ENCODE data around the gene MRPS11. TPM values are rescaled to one million over a fixed set of nuclear protein-coding genes. Genes with fewer than 3 reads are reported as not detected.

Gene MRPS11
- polyA plus RNA-seq, 1 experiment, result 55.6 TPM

DNA sequence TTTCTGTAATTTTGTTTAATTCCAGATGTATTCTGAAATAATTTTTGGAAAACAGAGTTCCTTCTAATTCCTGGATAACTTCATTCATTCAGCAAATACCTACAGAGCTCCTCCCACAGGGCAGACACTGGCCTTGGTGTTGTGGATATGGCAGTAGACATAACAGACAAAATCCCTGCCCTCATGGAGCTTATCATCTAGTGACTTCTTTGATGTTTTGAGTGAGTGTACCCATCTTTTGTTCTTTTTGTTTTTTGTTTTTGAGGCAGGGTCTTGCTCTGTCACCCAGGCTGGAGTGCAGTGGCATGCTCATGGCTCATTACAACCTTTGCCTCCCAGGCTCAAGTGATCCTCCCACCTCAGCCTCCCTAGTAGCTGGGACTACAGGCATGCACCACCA, 57.9 kb downstream of the MRPS11 start:
- ChIA-PET CTCF (no interaction called here), POLR2A (no interaction called here)
- Histone ChIP-seq H3K27me3 (ENCODE audit: control insufficient read depth, insufficient read depth, low read length) (no peaks in the 10 kb centered on the region), H3K4me3 (ENCODE audit: low read depth, low read length) (no peak overlapping the region), H3K9me3 (ENCODE audit: control insufficient read depth, insufficient read depth, low read length) (no peaks in the 10 kb centered on the region; the same call in 1 of the 2 replicates), H3K27ac (ENCODE audit: low read depth, low read length) (no peak overlapping the region)
- DNase-seq (ENCODE audit: low read depth, low spot score), result no peak
- TF ChIP-seq, protein P1, sequence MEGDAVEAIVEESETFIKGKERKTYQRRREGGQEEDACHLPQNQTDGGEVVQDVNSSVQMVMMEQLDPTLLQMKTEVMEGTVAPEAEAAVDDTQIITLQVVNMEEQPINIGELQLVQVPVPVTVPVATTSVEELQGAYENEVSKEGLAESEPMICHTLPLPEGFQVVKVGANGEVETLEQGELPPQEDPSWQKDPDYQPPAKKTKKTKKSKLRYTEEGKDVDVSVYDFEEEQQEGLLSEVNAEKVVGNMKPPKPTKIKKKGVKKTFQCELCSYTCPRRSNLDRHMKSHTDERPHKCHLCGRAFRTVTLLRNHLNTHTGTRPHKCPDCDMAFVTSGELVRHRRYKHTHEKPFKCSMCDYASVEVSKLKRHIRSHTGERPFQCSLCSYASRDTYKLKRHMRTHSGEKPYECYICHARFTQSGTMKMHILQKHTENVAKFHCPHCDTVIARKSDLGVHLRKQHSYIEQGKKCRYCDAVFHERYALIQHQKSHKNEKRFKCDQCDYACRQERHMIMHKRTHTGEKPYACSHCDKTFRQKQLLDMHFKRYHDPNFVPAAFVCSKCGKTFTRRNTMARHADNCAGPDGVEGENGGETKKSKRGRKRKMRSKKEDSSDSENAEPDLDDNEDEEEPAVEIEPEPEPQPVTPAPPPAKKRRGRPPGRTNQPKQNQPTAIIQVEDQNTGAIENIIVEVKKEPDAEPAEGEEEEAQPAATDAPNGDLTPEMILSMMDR (IDR thresholded peaks at IDR 0.05; ENCODE audit: low read depth, low read length), result no peak

DNA sequence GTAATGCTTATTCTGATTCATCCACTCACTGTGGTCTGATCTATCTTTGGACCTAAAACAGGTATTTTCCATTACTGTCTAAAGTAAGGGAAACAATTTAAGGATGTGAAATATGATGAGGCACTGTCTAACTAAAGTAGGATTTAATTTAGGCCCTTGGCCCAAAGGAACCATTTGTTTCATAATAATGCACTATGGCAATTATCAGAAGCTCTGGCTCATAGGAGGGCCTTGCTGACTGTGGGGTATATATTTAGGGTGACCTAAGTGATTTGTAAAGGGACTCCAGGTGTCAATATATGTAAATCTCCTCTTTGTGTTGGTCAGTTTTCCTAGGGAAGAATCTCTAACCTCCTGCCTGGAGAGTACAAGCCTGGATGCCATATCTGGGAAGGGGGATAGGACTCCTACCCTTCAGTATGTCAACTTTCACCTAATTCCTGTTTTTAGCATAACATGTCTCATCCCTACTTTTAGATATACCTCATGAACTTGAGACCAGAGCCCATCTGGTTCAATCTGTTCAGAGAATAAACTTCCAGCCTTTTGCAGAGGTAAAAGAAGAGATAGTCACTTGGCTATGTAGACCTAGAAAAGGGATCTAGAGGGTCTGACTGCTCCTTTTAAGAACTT, 58.9 kb downstream of the MRPS11 start:
- Histone ChIP-seq H3K27me3 (ENCODE audit: control insufficient read depth, insufficient read depth, low read length) (no peaks in the 10 kb centered on the region), H3K27ac (ENCODE audit: low read depth, low read length) (no peak overlapping the region), H3K4me3 (ENCODE audit: low read depth, low read length) (no peak overlapping the region), H3K9me3 (ENCODE audit: control insufficient read depth, insufficient read depth, low read length) (no peaks in the 10 kb centered on the region; the same call in 1 of the 2 replicates)
- TF ChIP-seq, protein P1 (IDR thresholded peaks at IDR 0.05; ENCODE audit: low read depth, low read length), result no peak
- ChIA-PET POLR2A (no interaction called here), CTCF (no interaction called here)
- DNase-seq (ENCODE audit: low read depth, low spot score), result no peak

DNA sequence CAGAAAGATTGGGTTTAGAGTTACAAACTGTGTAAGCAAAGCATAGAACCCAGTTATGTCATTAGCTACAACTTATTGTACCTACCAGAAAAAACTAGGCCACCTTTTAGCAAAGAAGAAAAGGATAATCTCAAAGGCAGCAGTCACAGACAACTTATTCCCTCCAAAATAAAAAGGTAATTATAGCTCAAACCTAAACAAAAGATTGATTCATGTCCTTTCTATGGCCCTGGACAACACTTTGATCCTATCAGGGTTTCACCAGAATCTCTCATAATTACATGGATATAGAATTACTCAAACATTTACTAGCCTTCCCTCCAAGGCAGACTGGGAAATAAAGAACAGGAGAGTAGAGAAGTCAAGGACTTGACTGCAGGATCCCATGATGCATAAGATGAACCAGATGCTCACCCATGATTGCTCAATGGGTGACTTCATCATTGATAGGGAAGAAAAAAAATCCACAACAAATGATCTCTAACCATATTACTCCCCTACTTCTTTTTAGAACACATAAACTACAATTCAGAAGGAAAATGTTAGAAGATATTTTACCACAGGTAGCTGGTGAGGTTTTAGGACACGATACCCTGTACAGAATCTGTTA, 61.6 kb downstream of the MRPS11 start:
- ChIA-PET POLR2A (no interaction called here), CTCF (interaction anchor here (0.6 kb wide), 1 partner anchor 12 kb away, joined by 3 read pairs; no protein-coding TSS in a partner anchor)
- no peak for DNase-seq (ENCODE audit: low read depth, low spot score)
- Histone ChIP-seq H3K27me3 (ENCODE audit: control insufficient read depth, insufficient read depth, low read length) (no peaks in the 10 kb centered on the region), H3K27ac (ENCODE audit: low read depth, low read length) (no peak overlapping the region), H3K4me3 (ENCODE audit: low read depth, low read length) (no peak overlapping the region), H3K9me3 (ENCODE audit: control insufficient read depth, insufficient read depth, low read length) (no peaks in the 10 kb centered on the region; the same call in 1 of the 2 replicates)
- TF ChIP-seq, protein P1 (IDR thresholded peaks at IDR 0.05; ENCODE audit: low read depth, low read length), result no peak

Other genes with a start within 250 kb of the MRPS11 start
- 0.14 and 0.21 TPM in 2 replicates for gene NTRK3, start 211.0 kb upstream of the MRPS11 start, polyA plus RNA-seq (2011; rRNA removed)
- 23.1 and 28.0 TPM in 2 replicates for gene MRPL46, start 320 bp upstream of the MRPS11 start, polyA plus RNA-seq (2011; rRNA removed)
- 7.3 and 7.7 TPM in 2 replicates for gene DET1, start 79.0 kb downstream of the MRPS11 start, polyA plus RNA-seq (2011; rRNA removed)
- gene AEN, start 153.6 kb downstream of the MRPS11 start, polyA plus RNA-seq (2011; rRNA removed), result 41.8 and 49.1 TPM in 2 replicates
- gene ISG20, start 171.3 kb downstream of the MRPS11 start, polyA plus RNA-seq (2011; rRNA removed), result 5.2 and 5.5 TPM in 2 replicates